ENCODE data around the gene ZNF692.

DNA sequence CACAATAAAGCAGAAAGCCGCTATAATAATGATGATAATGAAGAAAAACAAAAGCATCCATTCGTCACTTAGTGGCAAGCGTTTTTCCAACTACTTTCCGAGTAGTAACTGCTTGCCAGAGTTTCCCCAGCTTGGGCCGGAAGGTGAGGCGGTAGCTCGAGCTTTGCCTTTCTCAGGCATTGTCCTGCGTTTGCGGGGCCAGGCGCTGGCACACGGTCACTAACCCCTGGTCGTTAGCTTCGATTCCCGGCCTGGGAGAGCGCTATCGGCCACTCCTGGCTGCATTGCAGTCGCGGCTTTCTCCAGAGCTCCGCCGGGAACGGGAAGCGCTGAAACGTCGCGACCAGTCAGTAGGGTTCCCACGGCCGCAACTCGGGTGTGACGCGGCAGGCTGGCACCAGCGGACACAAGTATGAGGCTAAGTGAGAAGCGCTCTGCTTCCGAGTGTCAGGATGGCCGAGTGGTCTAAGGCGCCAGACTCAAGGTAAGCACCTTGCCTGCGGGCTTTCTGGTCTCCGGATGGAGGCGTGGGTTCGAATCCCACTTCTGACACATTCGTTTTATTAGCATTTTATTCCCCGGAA, 14.6 kb upstream of the ZNF692 start:
- TF ChIP-seq FOXP1 (CRISPR knock-in tag; IDR thresholded peaks at IDR 0.05; ENCODE audit: borderline replicate concordance) (no peak; the same call in 1 of the 2 replicates), NR2C2 (CRISPR knock-in tag; IDR thresholded peaks at IDR 0.05) (no peak), MXD4 (CRISPR knock-in tag; IDR thresholded peaks at IDR 0.05; ENCODE audit: borderline replicate concordance) (no peak), SOX15 (CRISPR knock-in tag; IDR thresholded peaks at IDR 0.05) (no peak), ETV6 (CRISPR knock-in tag; IDR thresholded peaks at IDR 0.05) (peak; percentile 56; the same call in 1 of the 2 replicates), ZNF263 (CRISPR knock-in tag; IDR thresholded peaks at IDR 0.05; ENCODE audit: low read depth) (no peak), ZNF232 (CRISPR knock-in tag; IDR thresholded peaks at IDR 0.05) (peak; percentile 31; the same call in 1 of the 2 replicates), ZNF121 (CRISPR knock-in tag; IDR thresholded peaks at IDR 0.05) (no peak)
- TF ChIP-seq, protein P1, sequence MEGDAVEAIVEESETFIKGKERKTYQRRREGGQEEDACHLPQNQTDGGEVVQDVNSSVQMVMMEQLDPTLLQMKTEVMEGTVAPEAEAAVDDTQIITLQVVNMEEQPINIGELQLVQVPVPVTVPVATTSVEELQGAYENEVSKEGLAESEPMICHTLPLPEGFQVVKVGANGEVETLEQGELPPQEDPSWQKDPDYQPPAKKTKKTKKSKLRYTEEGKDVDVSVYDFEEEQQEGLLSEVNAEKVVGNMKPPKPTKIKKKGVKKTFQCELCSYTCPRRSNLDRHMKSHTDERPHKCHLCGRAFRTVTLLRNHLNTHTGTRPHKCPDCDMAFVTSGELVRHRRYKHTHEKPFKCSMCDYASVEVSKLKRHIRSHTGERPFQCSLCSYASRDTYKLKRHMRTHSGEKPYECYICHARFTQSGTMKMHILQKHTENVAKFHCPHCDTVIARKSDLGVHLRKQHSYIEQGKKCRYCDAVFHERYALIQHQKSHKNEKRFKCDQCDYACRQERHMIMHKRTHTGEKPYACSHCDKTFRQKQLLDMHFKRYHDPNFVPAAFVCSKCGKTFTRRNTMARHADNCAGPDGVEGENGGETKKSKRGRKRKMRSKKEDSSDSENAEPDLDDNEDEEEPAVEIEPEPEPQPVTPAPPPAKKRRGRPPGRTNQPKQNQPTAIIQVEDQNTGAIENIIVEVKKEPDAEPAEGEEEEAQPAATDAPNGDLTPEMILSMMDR (IDR thresholded peaks at IDR 0.05) = no peak
- TF ChIP-seq, protein P2, sequence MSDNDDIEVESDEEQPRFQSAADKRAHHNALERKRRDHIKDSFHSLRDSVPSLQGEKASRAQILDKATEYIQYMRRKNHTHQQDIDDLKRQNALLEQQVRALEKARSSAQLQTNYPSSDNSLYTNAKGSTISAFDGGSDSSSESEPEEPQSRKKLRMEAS (CRISPR knock-in tag; IDR thresholded peaks at IDR 0.05) = no peak; the same call in 1 of the 2 replicates
- TF ChIP-seq, protein P3, sequence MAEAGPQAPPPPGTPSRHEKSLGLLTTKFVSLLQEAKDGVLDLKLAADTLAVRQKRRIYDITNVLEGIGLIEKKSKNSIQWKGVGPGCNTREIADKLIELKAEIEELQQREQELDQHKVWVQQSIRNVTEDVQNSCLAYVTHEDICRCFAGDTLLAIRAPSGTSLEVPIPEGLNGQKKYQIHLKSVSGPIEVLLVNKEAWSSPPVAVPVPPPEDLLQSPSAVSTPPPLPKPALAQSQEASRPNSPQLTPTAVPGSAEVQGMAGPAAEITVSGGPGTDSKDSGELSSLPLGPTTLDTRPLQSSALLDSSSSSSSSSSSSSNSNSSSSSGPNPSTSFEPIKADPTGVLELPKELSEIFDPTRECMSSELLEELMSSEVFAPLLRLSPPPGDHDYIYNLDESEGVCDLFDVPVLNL (CRISPR knock-in tag; IDR thresholded peaks at IDR 0.05; ENCODE audit: borderline replicate concordance, low read depth) = no peak
- TF ChIP-seq, protein P4, sequence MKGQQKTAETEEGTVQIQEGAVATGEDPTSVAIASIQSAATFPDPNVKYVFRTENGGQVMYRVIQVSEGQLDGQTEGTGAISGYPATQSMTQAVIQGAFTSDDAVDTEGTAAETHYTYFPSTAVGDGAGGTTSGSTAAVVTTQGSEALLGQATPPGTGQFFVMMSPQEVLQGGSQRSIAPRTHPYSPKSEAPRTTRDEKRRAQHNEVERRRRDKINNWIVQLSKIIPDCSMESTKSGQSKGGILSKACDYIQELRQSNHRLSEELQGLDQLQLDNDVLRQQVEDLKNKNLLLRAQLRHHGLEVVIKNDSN (CRISPR knock-in tag; IDR thresholded peaks at IDR 0.05) = no peak
- TF ChIP-seq, protein P5, sequence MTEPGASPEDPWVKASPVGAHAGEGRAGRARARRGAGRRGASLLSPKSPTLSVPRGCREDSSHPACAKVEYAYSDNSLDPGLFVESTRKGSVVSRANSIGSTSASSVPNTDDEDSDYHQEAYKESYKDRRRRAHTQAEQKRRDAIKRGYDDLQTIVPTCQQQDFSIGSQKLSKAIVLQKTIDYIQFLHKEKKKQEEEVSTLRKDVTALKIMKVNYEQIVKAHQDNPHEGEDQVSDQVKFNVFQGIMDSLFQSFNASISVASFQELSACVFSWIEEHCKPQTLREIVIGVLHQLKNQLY (CRISPR knock-in tag; IDR thresholded peaks at IDR 0.05) = no peak
